ENCODE results near the gene TRIO. TPM values are rescaled to one million over a fixed set of nuclear protein-coding genes. Genes with fewer than 3 reads are reported as not detected.

The TRIO gene
- total RNA-seq, 2 experiments from 2014 or later: 4.1 to 6.5 TPM

GRCh38 chr5:14155739-14156138 is 12.6 kb downstream of the TRIO start:
- H3K4me3 ChIP-seq (ENCODE audit: low read length): no peak overlapping the region
- Mint-ChIP-seq H3K4me3 (no peak overlapping the region), H3K27me3 (peaks cover 24% of the 10 kb centered on the region), H3K27ac (no peak overlapping the region), H3K9me3 (no peaks in the 10 kb centered on the region), H3K4me1 (ENCODE audit: low read depth) (no peaks in the 10 kb centered on the region), H3K36me3 (ENCODE audit: low read depth) (no peaks in the 10 kb centered on the region)
- ChIA-PET POLR2A (no interaction called here), CTCF (no interaction called here)
- DNase-seq (no peak), ATAC-seq (ENCODE audit: poor library complexity) (no peak)
- H3K9me3 ChIP-seq (ENCODE audit: control insufficient read depth in 1 of 2, insufficient read depth in 1 of 2, low read length in 2 of 2): no peaks in the 10 kb centered on the region
- no peak for TF ChIP-seq CTCF (IDR thresholded peaks at IDR 0.05)
- intact Hi-C loops (cut with DNase I, micrococcal nuclease): no loop called here
- no peaks in the 10 kb centered on the region for H3K36me3 ChIP-seq (ENCODE audit: insufficient read depth, low read length)
- peaks cover 6 to 23% of the 10 kb centered on the region in 2 experiments for H3K27me3 ChIP-seq (ENCODE audit: control insufficient read depth in 1 of 2, insufficient read depth in 2 of 2, low read length in 2 of 2)
- H3K27ac ChIP-seq (ENCODE audit: low read depth in 1 of 2, low read length in 2 of 2): no peak overlapping the region
- no peaks in the 10 kb centered on the region for H3K4me1 ChIP-seq (ENCODE audit: insufficient read depth, low read length)

GRCh38 chr5:14156290-14156649 is 13.1 kb downstream of the TRIO start:
- Mint-ChIP-seq H3K4me3 (no peak overlapping the region), H3K27ac (no peak overlapping the region), H3K36me3 (ENCODE audit: low read depth) (no peaks in the 10 kb centered on the region), H3K4me1 (ENCODE audit: low read depth) (no peaks in the 10 kb centered on the region), H3K27me3 (peaks cover 24% of the 10 kb centered on the region), H3K9me3 (no peaks in the 10 kb centered on the region)
- no peak for TF ChIP-seq CTCF (IDR thresholded peaks at IDR 0.05)
- Histone ChIP-seq H3K27me3 (ENCODE audit: control insufficient read depth in 1 of 2, insufficient read depth in 2 of 2, low read length in 2 of 2) (peaks cover 6 to 23% of the 10 kb centered on the region in 2 experiments), H3K9me3 (ENCODE audit: control insufficient read depth in 1 of 2, insufficient read depth in 1 of 2, low read length in 2 of 2) (no peaks in the 10 kb centered on the region), H3K4me1 (ENCODE audit: insufficient read depth, low read length) (no peaks in the 10 kb centered on the region), H3K36me3 (ENCODE audit: insufficient read depth, low read length) (no peaks in the 10 kb centered on the region), H3K4me3 (ENCODE audit: low read length) (no peak overlapping the region), H3K27ac (ENCODE audit: low read depth in 1 of 2, low read length in 2 of 2) (no peak overlapping the region)
- CTCF ChIA-PET: no interaction called here
- intact Hi-C loops (cut with DNase I, micrococcal nuclease): no loop called here
- POLR2A ChIA-PET: no interaction called here
- ATAC-seq (ENCODE audit: poor library complexity) (no peak), DNase-seq (no peak)

GRCh38 chr5:14156650-14157492 is 13.7 kb downstream of the TRIO start:
- H3K27ac ChIP-seq (ENCODE audit: low read depth in 1 of 2, low read length in 2 of 2): no peak overlapping the region
- intact Hi-C loops (cut with DNase I, micrococcal nuclease): no loop called here
- H3K27ac Mint-ChIP-seq: no peak overlapping the region
- no peak overlapping the region for H3K4me3 ChIP-seq (ENCODE audit: low read length)
- H3K36me3 ChIP-seq (ENCODE audit: insufficient read depth, low read length): no peaks in the 10 kb centered on the region
- no peaks in the 10 kb centered on the region for H3K4me1 Mint-ChIP-seq (ENCODE audit: low read depth)
- no peaks in the 10 kb centered on the region for H3K36me3 Mint-ChIP-seq (ENCODE audit: low read depth)
- no peak for TF ChIP-seq CTCF (IDR thresholded peaks at IDR 0.05)
- peaks cover 6 to 23% of the 10 kb centered on the region in 2 experiments for H3K27me3 ChIP-seq (ENCODE audit: control insufficient read depth in 1 of 2, insufficient read depth in 2 of 2, low read length in 2 of 2)
- no peaks in the 10 kb centered on the region for H3K9me3 ChIP-seq (ENCODE audit: control insufficient read depth in 1 of 2, insufficient read depth in 1 of 2, low read length in 2 of 2)
- no peak for ATAC-seq (ENCODE audit: poor library complexity)
- ChIA-PET POLR2A (no interaction called here), CTCF (no interaction called here)
- peaks cover 20% of the 10 kb centered on the region for H3K27me3 Mint-ChIP-seq
- H3K4me3 Mint-ChIP-seq: no peak overlapping the region
- DNase-seq: no peak
- H3K9me3 Mint-ChIP-seq: no peaks in the 10 kb centered on the region
- H3K4me1 ChIP-seq (ENCODE audit: insufficient read depth, low read length): no peaks in the 10 kb centered on the region
